Natural killer cell (primary cell): Measurements from ENCODE around the gene PLCXD3. TPM values are rescaled to one million over a fixed set of nuclear protein-coding genes. Genes with fewer than 3 reads are reported as not detected.

Source experiments
- ATAC-seq, 3 donors: fragments of 150-1000 bp in 2 of 3; fragments of 200-7000 bp in 1 of 3; cut with Tn5 transposase; 1 replicate in 1 of 3; 2 replicates in 2 of 3; pipeline ENCODE4 v1.10.0; 2021; ENCODE audit warnings: mild to moderate bottlenecking in 2 of 3, moderate library complexity in 2 of 3
- DNase-seq, 2 donors: peaks; one replicate each; pipeline versions ENCODE4 v3.0.0 to v3.0.0-alpha.2; 2013 to 2021; ENCODE audit warnings: mixed read lengths in 1 of 2
- H3K27ac ChIP-seq: one replicate; pipeline ENCODE4 v1.5.1; 2013; ENCODE audit warnings: mild to moderate bottlenecking, low read length
- H3K27me3 ChIP-seq: one replicate; pipeline ENCODE4 v1.6.1; 2013; ENCODE audit warnings: low read length; ENCODE audit not compliant: control insufficient read depth, insufficient read depth
- H3K36me3 ChIP-seq: one replicate; pipeline ENCODE4 v1.6.1; 2013; ENCODE audit warnings: low read length; ENCODE audit not compliant: control insufficient read depth, insufficient read depth
- H3K4me1 ChIP-seq: one replicate; pipeline ENCODE4 v1.6.1; 2013; ENCODE audit warnings: low read length; ENCODE audit not compliant: control insufficient read depth, insufficient read depth
- H3K4me3 ChIP-seq: one replicate; pipeline ENCODE4 v1.5.1; 2013; ENCODE audit warnings: low read length
- H3K9me3 ChIP-seq: one replicate; pipeline ENCODE4 v1.6.1; 2013; ENCODE audit warnings: low read length; ENCODE audit not compliant: control insufficient read depth, insufficient read depth
- H3K27ac Mint-ChIP-seq, 2 donors: one replicate each; pipeline ENCODE4 v1.8.0; 2022; ENCODE audit warnings: mild to moderate bottlenecking in 2 of 2, mixed read lengths in 2 of 2, moderate library complexity in 1 of 2
- H3K27me3 Mint-ChIP-seq, 2 donors: one replicate each; pipeline ENCODE4 v1.8.0; 2022; ENCODE audit warnings: low read depth in 2 of 2, mixed read lengths in 2 of 2
- H3K36me3 Mint-ChIP-seq: one replicate; pipeline ENCODE4 v1.8.0; 2022; ENCODE audit warnings: mixed read lengths
- H3K4me1 Mint-ChIP-seq, 2 donors: one replicate each; pipeline ENCODE4 v1.8.0; 2022; ENCODE audit warnings: mixed read lengths in 2 of 2
- H3K4me3 Mint-ChIP-seq: one replicate; pipeline ENCODE4 v1.8.0; 2022; ENCODE audit warnings: mild to moderate bottlenecking, moderate library complexity, mixed read lengths
- H3K9me3 Mint-ChIP-seq, 2 donors: one replicate each; pipeline ENCODE4 v1.8.0; 2022; ENCODE audit warnings: mixed read lengths in 2 of 2
- WGBS: methylation state at CpG from one replicate; pipeline ENCODE4 v1.1.7; 2013; ENCODE audit warnings: missing lambda C conversion rate; ENCODE audit not compliant: insufficient coverage; 5-methylcytosine and 5-hydroxymethylcytosine counted together
- intact Hi-C: fragments of 100-400 bp; cut with micrococcal nuclease; formaldehyde crosslinking; loops from one replicate; pipeline ENCODE4 v1.14.2; 2022
- total RNA-seq, 4 donors: library from RNA; stranded (reverse); fragments of 120-200 nt in 1 of 4; gene quantifications; one replicate each; pipeline versions ENCODE4 v1.2.3 to v1.2.4, GENCODE V29; 2013 to 2022
- TF ChIP-seq, protein P1 (sequence below): fragments of 200-600 bp; IDR thresholded peaks from one replicate; pipeline ENCODE4 v1.8.0; 2022; ENCODE audit warnings: antibody characterized with exemption

PLCXD3 gene
- total RNA-seq, 3 donors from 2014 or later (not counting 1 experiment from before 2014, with no cell fraction given), result not detected

DNA sequence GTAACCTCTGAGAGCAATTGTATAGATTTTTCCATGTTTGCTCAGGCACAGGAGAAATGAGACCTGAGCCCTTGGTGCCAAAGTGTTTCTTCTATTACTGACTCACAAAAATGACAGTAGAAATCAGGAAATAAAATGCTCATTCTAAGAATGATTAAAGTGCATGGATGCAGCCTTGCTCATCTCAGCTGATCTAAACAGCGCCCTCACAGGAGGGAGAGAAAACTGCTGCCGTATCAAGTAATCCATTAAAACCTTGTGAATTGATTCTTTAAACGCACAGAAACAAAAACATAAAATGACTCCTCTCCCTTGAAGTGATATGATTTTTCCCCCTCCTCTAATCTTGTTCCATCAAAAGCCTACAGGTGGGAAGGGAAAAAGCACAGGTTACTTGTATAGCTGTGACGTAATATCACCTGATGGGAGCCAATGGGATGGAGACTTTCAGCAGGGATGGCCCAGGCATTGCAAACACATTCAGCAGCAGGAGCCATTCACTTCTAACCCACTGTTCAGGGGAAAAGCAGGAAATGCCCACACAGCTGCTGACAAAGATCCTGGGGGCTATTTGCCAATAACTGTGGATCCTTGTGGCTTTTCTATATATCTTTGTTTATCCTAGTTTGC, 76.7 kb downstream of the PLCXD3 start:
- Mint-ChIP-seq H3K27me3 (no peaks in the 10 kb centered on the region), H3K27ac (no peak overlapping the region), H3K4me3 (no peak overlapping the region), H3K36me3 (no peaks in the 10 kb centered on the region), H3K9me3 (peaks cover 3 to 7% of the 10 kb centered on the region in 2 donors), H3K4me1 (no peaks in the 10 kb centered on the region)
- H3K27ac ChIP-seq, result no peak overlapping the region
- DNase-seq, result no peak
- intact Hi-C loops, result no loop called here
- H3K9me3 ChIP-seq, result no peaks in the 10 kb centered on the region
- no peaks in the 10 kb centered on the region for H3K4me1 ChIP-seq
- WGBS, result 57% methylated on average over 4 of the region's 4 CpGs
- H3K36me3 ChIP-seq, result no peaks in the 10 kb centered on the region
- H3K4me3 ChIP-seq, result no peak overlapping the region
- H3K27me3 ChIP-seq, result no peaks in the 10 kb centered on the region
- no peak for ATAC-seq
- TF ChIP-seq, protein P1, sequence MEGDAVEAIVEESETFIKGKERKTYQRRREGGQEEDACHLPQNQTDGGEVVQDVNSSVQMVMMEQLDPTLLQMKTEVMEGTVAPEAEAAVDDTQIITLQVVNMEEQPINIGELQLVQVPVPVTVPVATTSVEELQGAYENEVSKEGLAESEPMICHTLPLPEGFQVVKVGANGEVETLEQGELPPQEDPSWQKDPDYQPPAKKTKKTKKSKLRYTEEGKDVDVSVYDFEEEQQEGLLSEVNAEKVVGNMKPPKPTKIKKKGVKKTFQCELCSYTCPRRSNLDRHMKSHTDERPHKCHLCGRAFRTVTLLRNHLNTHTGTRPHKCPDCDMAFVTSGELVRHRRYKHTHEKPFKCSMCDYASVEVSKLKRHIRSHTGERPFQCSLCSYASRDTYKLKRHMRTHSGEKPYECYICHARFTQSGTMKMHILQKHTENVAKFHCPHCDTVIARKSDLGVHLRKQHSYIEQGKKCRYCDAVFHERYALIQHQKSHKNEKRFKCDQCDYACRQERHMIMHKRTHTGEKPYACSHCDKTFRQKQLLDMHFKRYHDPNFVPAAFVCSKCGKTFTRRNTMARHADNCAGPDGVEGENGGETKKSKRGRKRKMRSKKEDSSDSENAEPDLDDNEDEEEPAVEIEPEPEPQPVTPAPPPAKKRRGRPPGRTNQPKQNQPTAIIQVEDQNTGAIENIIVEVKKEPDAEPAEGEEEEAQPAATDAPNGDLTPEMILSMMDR, result no peak

- Histone ChIP-seq H3K27me3 (no peaks in the 10 kb centered on the region), H3K4me3 (no peak overlapping the region), H3K4me1 (no peaks in the 10 kb centered on the region), H3K36me3 (no peaks in the 10 kb centered on the region), H3K9me3 (no peaks in the 10 kb centered on the region), H3K27ac (no peak overlapping the region)
- intact Hi-C loops, result no loop called here
- WGBS, result 79% methylated on average over 4 of the region's 5 CpGs
- Mint-ChIP-seq H3K27ac (no peak overlapping the region), H3K4me3 (no peak overlapping the region), H3K36me3 (no peaks in the 10 kb centered on the region), H3K9me3 (peaks cover 3 to 8% of the 10 kb centered on the region in 2 donors), H3K27me3 (no peaks in the 10 kb centered on the region), H3K4me1 (no peaks in the 10 kb centered on the region)
- TF ChIP-seq, protein P1, result no peak
- DNase-seq, result no peak
- no peak for ATAC-seq
Measured at GRCh38 chr5:41432481-41433253, 77.7 kb downstream of the PLCXD3 start.

DNA sequence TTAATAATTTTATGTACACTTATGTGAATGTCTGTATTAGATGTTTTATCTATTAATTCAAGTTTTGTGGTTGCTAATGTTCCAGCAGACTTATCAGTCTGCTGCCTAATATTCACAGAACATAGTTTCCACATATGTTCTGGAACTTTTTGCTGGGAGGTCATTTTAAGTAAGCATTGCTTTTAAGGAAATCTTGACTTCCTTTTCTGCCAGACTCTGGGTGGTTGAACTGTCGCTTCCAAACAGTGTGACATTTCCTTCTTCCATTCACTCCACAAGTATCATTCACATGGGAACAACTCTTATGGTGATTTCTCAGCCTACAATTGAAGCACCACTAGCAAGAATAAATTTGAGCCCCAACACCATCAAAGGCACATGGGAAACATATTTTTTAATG, 82.9 kb downstream of the PLCXD3 start:
- Histone ChIP-seq H3K36me3 (no peaks in the 10 kb centered on the region), H3K4me3 (no peak overlapping the region), H3K27ac (no peak overlapping the region), H3K4me1 (no peaks in the 10 kb centered on the region), H3K27me3 (no peaks in the 10 kb centered on the region), H3K9me3 (no peaks in the 10 kb centered on the region)
- H3K36me3 Mint-ChIP-seq, result no peaks in the 10 kb centered on the region
- TF ChIP-seq, protein P1, result no peak
- no peak overlapping the region for H3K27ac Mint-ChIP-seq
- intact Hi-C loops, result no loop called here
- peaks cover 0 to 8% of the 10 kb centered on the region in 2 donors for H3K9me3 Mint-ChIP-seq
- no peak overlapping the region for H3K4me3 Mint-ChIP-seq
- no peak for DNase-seq
- WGBS, result 5% methylated on average over 1 of the region's 1 CpG
- ATAC-seq, result no peak
- no peaks in the 10 kb centered on the region for H3K27me3 Mint-ChIP-seq
- H3K4me1 Mint-ChIP-seq, result no peaks in the 10 kb centered on the region
